Bronchial epithelial cell (primary cell): ENCODE data around the gene MPST. TPM values are rescaled to one million over a fixed set of nuclear protein-coding genes. Genes with fewer than 3 reads are reported as not detected.

Experiments used
- DNase-seq: peaks from one replicate; pipeline ENCODE4 v3.0.0-alpha.2; 2010; ENCODE audit warnings: low read depth
- FAIRE-seq: peaks from 2 replicates; lab custom pipeline; 2011; peaks lifted over from hg19 to GRCh38; lab: Jason Lieb, UNC
- H3K27me3 ChIP-seq: 2 replicates; pipeline ENCODE4 v1.5.1; 2011; ENCODE audit warnings: low read length; ENCODE audit not compliant: control insufficient read depth, insufficient read depth
- H3K36me3 ChIP-seq: 2 replicates; pipeline ENCODE4 v1.5.1; 2011; ENCODE audit warnings: low read length; ENCODE audit not compliant: control insufficient read depth, insufficient read depth
- H3K4me3 ChIP-seq: 2 replicates; pipeline ENCODE4 v1.5.1; 2011; ENCODE audit warnings: mild to moderate bottlenecking, low read depth, low read length, control low read depth
- CTCF ChIP-seq: IDR thresholded peaks from 2 replicates; pipeline ENCODE4 v1.5.1; 2011; ENCODE audit warnings: mild to moderate bottlenecking, moderate library complexity, low read length, control low read depth, inconsistent platforms; ENCODE audit not compliant: insufficient read depth, severe bottlenecking
- total RNA-seq: library from RNA; depleted of rRNA; stranded (reverse); fragments of >200 nt; gene quantifications from 2 replicates; pipeline ENCODE4 v1.2.1, GENCODE V29; 2014

MPST gene
- total RNA-seq, 1 donor from 2014 or later: 121 TPM

- no peak for TF ChIP-seq CTCF
- no peak for FAIRE-seq
- H3K36me3 ChIP-seq: peaks cover 3% of the 10 kb centered on the region
- H3K4me3 ChIP-seq: no peak overlapping the region
- peaks cover 1% of the 10 kb centered on the region for H3K27me3 ChIP-seq
- no peak for DNase-seq
These were observed 42.3 kb downstream of the MPST start for GRCh38 chr22:37061611-37062375.

- no peak for FAIRE-seq
- no peak for DNase-seq
- Histone ChIP-seq H3K27me3 (peaks cover 1% of the 10 kb centered on the region), H3K36me3 (peaks cover 1% of the 10 kb centered on the region), H3K4me3 (no peak overlapping the region)
- TF ChIP-seq CTCF: no peak
These were observed 42.8 kb downstream of the MPST start for GRCh38 chr22:37062376-37062675.

DNA sequence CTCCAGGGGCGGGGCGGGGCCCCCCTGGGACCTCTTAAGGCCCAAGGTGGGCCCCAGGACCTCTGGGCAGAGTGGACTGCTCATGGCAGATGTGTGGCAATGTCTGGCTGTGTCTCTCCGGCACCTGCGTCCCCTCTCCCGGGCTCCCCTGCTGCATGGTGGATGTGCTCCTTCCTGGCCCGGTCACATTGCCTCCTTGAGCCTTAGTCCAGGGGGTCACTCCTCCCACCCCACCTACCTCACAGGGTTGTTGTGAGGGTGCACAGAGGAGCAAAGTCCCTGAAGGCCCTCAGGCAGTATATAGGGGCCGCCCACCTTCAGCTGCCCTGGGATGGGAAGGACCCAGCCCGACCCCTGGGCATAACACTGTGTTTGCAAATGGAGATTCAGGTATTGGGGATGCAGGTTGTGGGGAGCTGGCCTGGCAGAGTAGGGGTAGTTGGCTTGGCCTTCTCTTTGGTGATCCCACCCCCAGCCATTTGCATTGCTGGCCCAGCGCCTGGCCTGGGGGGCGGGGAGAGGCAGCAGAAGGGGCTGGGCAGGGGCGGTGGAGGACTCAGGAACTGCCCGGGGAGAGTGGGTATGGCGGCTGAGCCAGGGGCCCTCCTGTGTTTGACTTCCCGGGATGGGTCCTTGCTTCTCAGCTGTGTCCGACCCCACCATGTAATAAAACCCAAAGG is 43.3 kb downstream of the MPST start:
- Histone ChIP-seq H3K27me3 (peaks cover 1% of the 10 kb centered on the region), H3K4me3 (no peak overlapping the region), H3K36me3 (no peaks in the 10 kb centered on the region)
- no peak for DNase-seq
- TF ChIP-seq CTCF: no peak
- FAIRE-seq: no peak

DNA sequence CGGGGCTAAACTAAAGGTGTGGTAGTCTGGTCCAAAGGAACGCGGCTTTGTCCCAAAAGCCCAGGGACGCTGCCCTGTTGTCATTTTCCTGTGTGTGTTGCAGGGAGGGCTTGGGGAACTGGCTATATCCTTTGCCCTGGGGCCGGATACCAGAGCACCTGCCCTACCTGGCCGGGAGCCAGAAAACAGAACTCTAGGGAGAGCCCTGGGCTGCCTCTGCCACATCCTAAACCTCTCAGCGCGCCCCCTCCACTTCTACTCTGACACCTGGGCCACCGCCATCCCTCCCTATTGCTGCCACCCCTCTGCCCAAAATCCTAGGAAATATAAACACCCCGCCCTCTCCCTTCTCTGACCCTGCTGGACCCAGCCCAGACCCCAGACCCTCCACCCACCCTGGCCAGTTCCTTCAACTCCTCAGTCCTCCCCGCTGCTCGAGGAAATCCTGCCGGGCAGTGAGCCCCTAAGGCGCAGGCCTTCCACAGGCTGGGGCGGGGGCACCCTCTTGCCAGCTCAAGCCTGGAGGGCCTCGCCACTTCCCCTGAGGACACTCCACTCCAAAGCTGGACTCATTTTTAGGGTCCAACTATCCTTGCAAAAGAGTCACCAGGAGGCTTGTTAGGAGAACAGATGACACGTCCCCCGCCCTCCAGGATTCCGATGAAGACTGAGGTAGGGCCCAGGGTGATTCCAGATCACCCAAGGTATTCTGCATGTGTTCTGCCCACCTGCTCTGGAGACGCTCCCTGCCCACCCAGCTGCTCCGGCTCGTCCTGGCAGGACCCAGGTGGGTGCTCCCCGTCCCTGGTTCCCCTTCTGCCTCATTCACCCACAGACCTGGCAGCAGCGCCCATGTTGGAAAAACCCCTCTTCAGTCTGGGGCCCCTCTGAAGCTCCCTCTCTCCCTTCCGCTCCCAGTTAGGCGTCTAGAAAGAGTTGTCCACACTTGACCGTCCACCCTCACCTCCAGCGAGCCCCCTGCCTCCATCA is 44.2 kb downstream of the MPST start:
- H3K36me3 ChIP-seq: no peaks in the 10 kb centered on the region
- no peak for FAIRE-seq
- TF ChIP-seq CTCF: no peak

DNA sequence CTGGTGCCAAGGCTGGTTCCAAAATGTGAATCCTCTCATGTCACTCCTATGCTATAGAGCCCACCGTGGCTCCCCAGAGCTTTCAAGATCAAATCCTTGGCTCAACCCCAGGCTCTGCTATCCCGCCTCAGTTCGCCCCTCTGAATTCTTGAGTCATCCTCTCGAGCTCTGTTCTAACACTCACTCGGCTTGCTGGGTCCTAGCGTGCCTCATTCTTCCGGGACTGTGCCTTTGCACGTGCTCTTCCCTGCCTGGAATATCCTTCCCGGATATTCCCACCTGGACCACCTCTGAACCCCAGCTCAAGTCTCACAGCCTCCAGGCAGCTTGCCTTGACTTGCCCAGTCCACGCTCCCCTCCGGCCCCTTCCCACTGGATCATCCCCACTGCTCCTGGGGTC is 45.0 kb downstream of the MPST start:
- TF ChIP-seq CTCF: no peak
- Histone ChIP-seq H3K36me3 (no peaks in the 10 kb centered on the region), H3K4me3 (no peak overlapping the region), H3K27me3 (peaks cover 1% of the 10 kb centered on the region)
- DNase-seq (no peak), FAIRE-seq (peak; percentile 64)

More for the DNA sequence above, 44.2 kb downstream of the MPST start:
- Histone ChIP-seq H3K27me3 (peaks cover 1% of the 10 kb centered on the region), H3K4me3 (no peak overlapping the region)
- DNase-seq: no peak
